Measurements from ENCODE around the gene SH2D3A. TPM values are rescaled to one million over a fixed set of nuclear protein-coding genes. Genes with fewer than 3 reads are reported as not detected.

Gene SH2D3A
- total RNA-seq, 1 donor from 2014 or later: 0.32 TPM

DNA sequence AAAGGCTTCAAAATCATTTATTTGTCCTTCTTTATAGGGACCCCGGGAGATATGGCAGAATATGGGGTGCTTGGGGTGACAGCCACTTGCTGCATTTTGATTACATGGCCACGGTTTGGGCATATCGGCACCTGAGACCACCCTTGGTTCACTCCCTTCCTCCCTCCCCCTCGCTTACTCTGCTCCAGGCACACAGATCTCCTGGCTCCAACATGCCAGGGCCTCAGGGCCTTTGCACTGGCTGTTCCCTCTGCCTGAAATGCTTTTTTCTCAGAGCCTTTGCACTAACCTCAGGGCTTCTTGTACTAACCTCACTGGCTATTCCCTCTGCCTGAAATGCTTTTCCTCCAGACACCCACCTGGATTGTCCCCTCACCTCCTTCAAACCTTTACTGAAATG, 29.0 kb upstream of the SH2D3A start:
- H3K27me3 Mint-ChIP-seq (ENCODE audit: unreplicated experiment): no peaks in the 10 kb centered on the region
- peaks cover 12% of the 10 kb centered on the region for H3K9me3 Mint-ChIP-seq (ENCODE audit: unreplicated experiment)
- H3K27ac Mint-ChIP-seq (ENCODE audit: unreplicated experiment): no peak overlapping the region
- H3K4me3 Mint-ChIP-seq (ENCODE audit: unreplicated experiment): no peak overlapping the region
- no peak for DNase-seq
- H3K36me3 Mint-ChIP-seq (ENCODE audit: unreplicated experiment): no peaks in the 10 kb centered on the region
- TF ChIP-seq, protein P1, sequence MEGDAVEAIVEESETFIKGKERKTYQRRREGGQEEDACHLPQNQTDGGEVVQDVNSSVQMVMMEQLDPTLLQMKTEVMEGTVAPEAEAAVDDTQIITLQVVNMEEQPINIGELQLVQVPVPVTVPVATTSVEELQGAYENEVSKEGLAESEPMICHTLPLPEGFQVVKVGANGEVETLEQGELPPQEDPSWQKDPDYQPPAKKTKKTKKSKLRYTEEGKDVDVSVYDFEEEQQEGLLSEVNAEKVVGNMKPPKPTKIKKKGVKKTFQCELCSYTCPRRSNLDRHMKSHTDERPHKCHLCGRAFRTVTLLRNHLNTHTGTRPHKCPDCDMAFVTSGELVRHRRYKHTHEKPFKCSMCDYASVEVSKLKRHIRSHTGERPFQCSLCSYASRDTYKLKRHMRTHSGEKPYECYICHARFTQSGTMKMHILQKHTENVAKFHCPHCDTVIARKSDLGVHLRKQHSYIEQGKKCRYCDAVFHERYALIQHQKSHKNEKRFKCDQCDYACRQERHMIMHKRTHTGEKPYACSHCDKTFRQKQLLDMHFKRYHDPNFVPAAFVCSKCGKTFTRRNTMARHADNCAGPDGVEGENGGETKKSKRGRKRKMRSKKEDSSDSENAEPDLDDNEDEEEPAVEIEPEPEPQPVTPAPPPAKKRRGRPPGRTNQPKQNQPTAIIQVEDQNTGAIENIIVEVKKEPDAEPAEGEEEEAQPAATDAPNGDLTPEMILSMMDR (IDR thresholded peaks at IDR 0.05; ENCODE audit: partially characterized antibody, unreplicated experiment): no peak
- H3K4me1 Mint-ChIP-seq (ENCODE audit: low read depth, unreplicated experiment): no peaks in the 10 kb centered on the region

DNA sequence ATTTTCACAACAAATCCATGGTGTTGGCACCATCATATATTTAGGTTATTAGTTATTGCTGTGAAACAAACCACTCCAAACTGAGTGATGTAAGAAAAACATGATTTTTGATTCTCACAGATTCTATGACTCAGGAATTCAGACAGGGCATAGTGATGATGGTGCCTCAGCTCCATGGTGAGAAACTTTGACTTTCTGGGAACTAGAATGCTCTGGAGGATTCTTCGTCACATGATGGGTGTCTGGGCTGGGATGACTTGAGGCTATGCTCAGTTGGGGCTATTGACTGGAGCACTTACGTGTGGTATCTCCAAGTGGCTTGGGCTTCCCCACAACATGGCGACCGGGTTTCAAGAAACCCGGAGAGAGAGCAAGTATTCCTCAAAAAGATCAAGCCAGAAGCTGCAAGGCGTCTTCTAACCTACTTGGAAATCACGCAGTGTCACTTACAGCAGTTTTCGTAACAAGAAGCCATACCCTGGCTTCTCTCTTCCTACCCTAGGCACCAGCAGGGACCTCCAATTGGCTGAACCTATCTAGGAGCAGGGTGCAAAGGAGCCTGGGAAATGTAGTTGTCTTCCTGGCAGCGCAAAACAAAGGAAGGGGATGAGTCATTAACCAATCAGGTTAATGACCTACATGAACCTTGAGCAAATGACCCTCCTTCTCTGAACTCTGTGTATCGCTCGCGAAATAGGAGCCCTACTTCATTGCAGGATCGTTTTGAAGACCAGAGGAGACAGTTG, 27.6 kb upstream of the SH2D3A start:
- no peak overlapping the region for H3K27ac Mint-ChIP-seq (ENCODE audit: unreplicated experiment)
- no peak for DNase-seq
- TF ChIP-seq, protein P1 (IDR thresholded peaks at IDR 0.05; ENCODE audit: partially characterized antibody, unreplicated experiment): no peak
- H3K36me3 Mint-ChIP-seq (ENCODE audit: unreplicated experiment): no peaks in the 10 kb centered on the region
- H3K9me3 Mint-ChIP-seq (ENCODE audit: unreplicated experiment): peaks cover 9% of the 10 kb centered on the region
- no peaks in the 10 kb centered on the region for H3K4me1 Mint-ChIP-seq (ENCODE audit: low read depth, unreplicated experiment)
- H3K4me3 Mint-ChIP-seq (ENCODE audit: unreplicated experiment): no peak overlapping the region
- no peaks in the 10 kb centered on the region for H3K27me3 Mint-ChIP-seq (ENCODE audit: unreplicated experiment)

DNA sequence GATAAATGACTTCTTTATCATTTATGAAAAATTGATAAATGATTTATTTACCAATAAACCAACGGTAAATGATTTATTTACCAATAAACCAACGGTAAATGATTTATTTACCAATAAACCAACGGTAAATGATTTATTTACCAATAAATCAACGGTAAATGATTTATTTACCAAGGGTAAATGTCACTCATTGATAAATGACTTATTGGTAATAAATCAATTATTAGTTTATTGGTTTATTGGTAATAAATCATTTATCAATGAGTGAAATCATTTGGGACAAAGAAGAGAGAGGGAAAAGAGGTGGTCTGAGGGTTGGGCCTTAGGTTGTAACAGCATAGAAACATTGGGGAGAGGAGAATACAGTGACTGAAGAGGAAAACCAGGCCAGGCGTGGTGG, 26.7 kb upstream of the SH2D3A start:
- H3K9me3 Mint-ChIP-seq (ENCODE audit: unreplicated experiment): peaks cover 9% of the 10 kb centered on the region
- H3K4me3 Mint-ChIP-seq (ENCODE audit: unreplicated experiment): no peak overlapping the region
- no peak for DNase-seq
- TF ChIP-seq, protein P1 (IDR thresholded peaks at IDR 0.05; ENCODE audit: partially characterized antibody, unreplicated experiment): no peak
- no peaks in the 10 kb centered on the region for H3K27me3 Mint-ChIP-seq (ENCODE audit: unreplicated experiment)
- no peaks in the 10 kb centered on the region for H3K36me3 Mint-ChIP-seq (ENCODE audit: unreplicated experiment)
- no peaks in the 10 kb centered on the region for H3K4me1 Mint-ChIP-seq (ENCODE audit: low read depth, unreplicated experiment)
- no peak overlapping the region for H3K27ac Mint-ChIP-seq (ENCODE audit: unreplicated experiment)

DNA sequence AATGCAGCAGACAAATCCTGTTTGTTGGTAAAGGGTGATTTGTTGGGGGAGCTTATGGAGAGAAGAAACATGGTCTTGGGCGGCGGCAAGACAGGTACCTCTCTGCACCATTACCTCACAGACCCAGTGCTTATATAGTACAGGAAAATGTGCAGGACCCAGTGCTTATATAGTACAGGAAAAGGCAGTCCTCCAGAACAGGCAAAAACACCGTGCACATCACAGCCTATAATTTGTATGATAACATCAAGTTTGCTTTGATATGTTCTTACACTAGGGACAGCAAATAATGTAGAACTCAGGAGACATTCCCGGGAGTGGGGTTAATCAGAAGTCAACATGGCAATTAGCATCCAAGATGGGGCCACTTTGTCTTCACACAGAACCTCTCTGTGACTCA, 26.2 kb upstream of the SH2D3A start:
- Mint-ChIP-seq H3K27me3 (ENCODE audit: unreplicated experiment) (no peaks in the 10 kb centered on the region), H3K4me3 (ENCODE audit: unreplicated experiment) (no peak overlapping the region), H3K36me3 (ENCODE audit: unreplicated experiment) (no peaks in the 10 kb centered on the region), H3K9me3 (ENCODE audit: unreplicated experiment) (peaks cover 9% of the 10 kb centered on the region), H3K27ac (ENCODE audit: unreplicated experiment) (no peak overlapping the region), H3K4me1 (ENCODE audit: low read depth, unreplicated experiment) (no peaks in the 10 kb centered on the region)
- TF ChIP-seq, protein P1 (IDR thresholded peaks at IDR 0.05; ENCODE audit: partially characterized antibody, unreplicated experiment): no peak
- no peak for DNase-seq

DNA sequence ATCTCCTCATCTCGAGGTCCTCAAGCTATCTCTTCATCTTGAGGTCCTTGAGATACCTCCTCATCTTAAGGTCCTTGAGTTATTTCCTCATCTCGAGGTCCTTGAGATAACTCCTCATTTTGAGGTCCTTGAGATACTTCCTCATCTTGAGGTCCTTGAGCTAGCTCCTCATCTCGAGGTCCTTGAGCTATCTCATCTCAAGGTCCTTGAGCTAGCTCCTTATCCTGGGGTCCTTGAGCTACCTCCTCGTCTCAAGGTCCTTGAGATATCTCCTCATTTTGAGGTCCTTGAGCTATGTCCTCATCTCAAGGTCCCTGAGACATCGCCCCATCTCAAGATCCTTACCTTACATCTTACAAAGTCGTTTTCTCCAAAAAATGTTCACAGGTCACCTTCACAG, 24.0 kb upstream of the SH2D3A start:
- H3K4me3 Mint-ChIP-seq (ENCODE audit: unreplicated experiment): no peak overlapping the region
- no peak overlapping the region for H3K27ac Mint-ChIP-seq (ENCODE audit: unreplicated experiment)
- H3K27me3 Mint-ChIP-seq (ENCODE audit: unreplicated experiment): no peaks in the 10 kb centered on the region
- peaks cover 9% of the 10 kb centered on the region for H3K9me3 Mint-ChIP-seq (ENCODE audit: unreplicated experiment)
- TF ChIP-seq, protein P1 (IDR thresholded peaks at IDR 0.05; ENCODE audit: partially characterized antibody, unreplicated experiment): no peak
- DNase-seq: no peak
- no peaks in the 10 kb centered on the region for H3K36me3 Mint-ChIP-seq (ENCODE audit: unreplicated experiment)
- no peaks in the 10 kb centered on the region for H3K4me1 Mint-ChIP-seq (ENCODE audit: low read depth, unreplicated experiment)
